ENCODE measurements around the gene TUBGCP3.

GRCh38 chr13:112474869-112475268, 113.1 kb downstream of the TUBGCP3 start:
- TF ChIP-seq CTCF (IDR thresholded peaks at IDR 0.05) (no peak), POLR2A (IDR thresholded peaks at IDR 0.05) (no peak), EP300 (IDR thresholded peaks at IDR 0.05) (no peak)
